ENCODE results near the gene PPP1R12C.
"Not testable (repeated sequence)": the region's sequence is repeated elsewhere in the genome, so short reads cannot be mapped to it uniquely, and the experiment has no call there.

Gene PPP1R12C

DNA sequence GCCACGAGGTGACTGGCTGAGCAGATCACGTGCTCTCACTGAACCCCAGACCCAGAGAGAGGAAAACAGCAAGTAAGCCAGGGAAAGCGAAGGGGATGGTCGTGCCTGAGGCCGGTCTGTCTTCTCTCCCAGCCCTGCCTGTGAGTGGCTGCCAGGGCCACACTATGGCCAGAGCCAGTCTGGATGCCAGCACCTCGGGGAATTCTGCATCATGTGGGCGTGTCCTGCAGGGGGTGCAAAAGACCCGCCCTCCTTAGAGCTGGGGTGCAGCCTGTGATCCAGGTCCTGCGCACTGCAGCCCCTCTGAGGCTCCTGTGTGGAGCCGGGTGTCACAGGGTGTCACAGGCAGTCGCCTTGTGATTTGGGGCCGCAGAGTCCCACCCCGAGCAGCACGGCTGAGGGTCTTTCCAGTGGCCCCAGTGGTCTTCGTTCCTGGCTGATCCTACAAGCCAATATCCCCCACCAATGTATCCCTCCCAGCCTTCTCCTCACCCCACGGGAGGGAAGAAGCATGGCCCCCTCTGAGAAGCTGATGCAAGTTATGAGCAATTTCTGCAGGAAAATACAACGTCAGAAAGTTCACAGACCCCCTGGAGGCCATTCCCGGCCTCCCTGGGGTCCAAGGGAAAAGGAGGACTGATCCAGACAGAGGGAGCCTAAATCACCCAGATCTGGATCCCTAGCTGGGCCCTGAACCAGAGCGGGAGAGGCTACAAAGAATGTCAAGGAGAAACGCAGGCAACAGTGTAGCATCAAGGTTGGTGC, 7.7 kb downstream of the PPP1R12C start:
- no peak for DNase-seq

DNA sequence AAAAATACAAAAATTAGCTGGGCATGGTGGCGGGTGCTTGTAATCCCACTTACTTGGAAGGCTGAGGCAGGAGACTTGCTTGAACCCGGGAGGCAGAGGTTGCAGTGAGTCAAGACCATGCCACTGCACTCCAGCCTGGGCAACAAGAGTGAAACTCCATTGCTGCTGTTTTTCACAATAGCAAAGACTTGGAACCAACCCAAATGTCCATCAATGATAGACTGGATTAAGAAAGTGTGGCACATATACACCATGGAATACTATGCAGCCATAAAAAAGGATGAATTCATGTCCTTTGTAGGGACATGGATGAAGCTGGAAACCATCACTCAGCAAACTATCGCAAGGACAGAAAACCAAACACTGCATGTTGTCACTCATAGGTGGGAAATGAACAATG, 10.2 kb downstream of the PPP1R12C start:
- DNase-seq = not testable (repeated sequence)

DNA sequence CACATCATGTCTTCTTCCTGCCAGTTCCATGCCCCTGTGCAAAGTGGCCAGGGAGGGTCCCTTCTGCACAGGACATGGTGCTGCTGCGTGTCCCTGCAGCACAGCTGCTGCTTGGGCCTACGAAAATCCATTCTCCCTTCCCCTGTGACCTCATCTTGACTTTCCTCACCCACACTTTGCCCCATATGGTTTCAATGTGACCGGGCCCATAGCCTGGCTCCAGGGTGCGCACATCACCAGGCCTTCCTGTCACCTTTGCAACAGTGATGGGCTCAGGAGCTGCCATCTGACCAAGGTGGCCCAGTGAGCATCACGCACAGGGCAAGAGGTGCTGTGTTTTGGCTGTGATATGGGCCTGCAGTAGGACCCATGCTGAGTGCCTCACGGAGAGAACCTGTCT, 10.8 kb downstream of the PPP1R12C start:
- DNase-seq = no peak

DNA sequence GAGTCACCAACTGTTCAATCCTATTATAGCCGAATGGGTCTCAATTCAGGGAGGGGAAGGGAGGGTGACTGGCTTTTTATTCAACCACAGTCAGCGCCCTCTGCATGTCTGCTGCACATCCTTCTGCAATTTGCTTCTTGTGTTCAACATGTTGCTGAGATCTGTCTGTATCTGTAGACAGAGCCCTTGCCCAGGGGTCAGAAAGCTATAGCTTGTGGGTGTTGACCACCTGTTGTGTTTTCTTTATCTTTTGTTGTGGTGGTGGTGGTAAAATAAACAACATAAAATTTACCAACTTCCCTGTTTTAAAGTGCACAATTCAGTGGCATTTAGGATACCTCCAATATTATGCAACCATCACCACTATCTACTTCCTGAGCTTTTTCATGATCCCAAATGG, 12.2 kb downstream of the PPP1R12C start:
- no peak for DNase-seq

DNA sequence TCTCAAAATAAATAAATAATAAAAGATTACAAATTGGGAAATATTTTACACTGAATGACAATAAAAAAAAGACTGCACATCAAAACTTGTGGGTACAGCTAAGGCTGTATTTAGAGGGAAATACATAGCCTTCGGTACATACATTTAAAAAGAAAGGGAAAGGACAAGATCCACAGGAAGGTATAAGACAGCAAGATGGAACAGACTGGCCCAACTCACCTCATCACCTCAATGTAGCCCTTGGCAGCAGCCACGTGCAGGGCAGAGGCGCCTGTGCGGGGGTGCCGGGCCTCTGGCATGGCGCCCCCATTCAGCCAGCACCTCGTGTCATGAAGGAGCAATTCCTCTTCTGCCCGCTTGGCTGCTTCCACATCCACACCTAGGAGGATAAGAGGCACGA, 14.2 kb downstream of the PPP1R12C start:
- no peak for DNase-seq

DNA sequence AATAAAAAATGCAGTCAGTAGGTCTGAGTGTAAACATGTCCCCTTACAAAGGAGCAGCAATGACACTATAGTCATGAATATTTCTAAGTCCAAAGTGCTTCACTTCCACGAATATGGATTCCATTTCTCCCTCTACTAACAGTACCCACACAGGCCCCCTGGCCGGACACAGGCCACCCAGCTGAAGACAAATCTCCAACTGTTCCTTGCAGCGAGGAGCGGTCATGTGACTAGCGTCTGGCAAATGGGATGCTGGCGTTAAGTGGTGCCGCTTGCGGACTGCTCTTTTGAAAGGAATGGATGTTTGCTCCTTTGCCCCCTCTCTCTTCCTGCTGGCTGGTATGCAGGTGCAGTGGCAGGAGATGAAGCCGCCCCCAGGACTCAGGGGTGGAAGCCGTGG, 16.2 kb downstream of the PPP1R12C start:
- DNase-seq = no peak

DNA sequence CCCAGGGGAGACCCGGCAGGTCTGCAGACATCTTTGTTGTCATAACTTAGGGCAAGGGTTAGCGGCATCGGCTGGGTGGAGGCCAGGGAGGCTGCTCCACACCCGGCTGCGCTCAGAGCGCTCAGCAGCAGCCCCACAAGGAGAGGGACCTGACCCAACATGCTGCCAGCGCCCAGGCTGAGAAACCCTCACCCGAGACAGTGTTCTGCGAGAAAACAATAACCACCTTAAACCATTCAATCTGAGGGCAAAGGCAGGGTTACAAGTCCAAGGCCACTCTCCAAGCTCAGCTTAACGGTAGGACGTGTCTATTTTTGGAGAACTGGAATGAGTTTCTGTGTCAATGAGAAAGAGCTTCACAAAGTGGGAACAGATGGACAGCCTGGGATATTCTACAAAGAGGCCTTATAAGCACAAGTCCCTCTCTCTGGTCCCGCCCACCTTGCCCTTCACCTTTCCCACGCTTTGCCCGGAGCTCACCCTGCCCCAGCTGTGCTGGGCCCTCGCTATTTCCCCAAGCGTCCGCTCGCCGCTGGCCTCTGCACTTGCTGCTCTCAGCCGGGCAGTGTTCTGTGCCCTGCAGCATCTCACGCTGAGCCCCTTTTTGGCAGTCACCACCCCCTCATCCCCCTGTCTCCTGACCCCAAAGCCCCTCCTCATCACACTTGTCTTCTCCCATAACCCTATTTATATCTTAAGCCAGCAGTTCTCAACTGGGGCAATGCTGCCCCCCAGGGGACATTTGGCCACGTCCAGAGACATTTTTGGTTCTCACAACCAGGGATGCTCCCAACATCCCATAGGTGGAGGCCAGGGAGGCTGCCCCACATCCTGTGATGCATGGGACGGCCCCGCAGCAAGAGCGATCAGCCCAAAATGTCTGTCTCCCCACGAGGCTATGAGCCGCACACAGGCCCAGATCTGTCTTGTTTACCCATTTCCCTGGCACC, 17.6 kb downstream of the PPP1R12C start:
- no peak for DNase-seq

DNA sequence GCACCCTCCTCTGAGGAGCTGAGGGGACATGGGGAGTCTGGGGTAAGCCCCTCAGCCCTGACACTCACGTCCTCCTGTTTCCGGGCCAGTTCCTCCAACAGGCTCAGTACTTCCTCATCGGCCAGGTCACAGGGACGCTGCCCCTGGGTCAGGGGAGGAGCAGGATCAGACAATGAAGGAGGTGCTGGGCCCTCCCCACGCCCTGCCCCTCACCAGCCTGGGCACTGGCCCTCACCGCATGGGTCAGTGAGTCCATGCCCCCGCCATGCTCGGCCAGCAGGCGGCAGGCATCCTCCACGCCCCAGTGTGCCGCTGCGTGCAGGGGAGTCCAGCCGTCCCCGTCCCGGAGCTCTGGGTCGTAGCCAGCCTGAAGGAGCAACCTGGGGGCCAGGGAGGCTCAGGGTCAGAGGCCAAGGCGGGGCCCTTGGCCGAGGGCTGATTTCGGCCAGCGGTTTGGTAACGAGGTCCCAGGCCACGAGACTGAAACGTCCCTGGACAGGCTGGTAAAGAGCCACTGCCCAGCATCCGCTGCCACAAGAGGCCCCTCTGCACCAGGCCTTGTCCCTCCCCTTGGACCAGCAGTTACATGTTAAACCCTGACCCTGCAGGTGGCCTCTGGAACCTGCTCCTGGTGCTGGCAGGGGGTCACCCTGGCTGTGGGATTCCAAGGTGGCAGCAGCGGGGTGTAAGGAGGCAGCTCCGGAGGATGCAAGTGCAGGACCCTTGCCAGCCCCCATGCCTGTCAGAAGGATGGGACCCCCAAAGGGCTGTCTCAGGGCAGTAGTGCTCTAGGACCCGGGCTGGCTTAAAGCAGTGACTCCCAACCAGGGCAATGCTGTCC, 18.5 kb downstream of the PPP1R12C start:
- no peak for DNase-seq

DNA sequence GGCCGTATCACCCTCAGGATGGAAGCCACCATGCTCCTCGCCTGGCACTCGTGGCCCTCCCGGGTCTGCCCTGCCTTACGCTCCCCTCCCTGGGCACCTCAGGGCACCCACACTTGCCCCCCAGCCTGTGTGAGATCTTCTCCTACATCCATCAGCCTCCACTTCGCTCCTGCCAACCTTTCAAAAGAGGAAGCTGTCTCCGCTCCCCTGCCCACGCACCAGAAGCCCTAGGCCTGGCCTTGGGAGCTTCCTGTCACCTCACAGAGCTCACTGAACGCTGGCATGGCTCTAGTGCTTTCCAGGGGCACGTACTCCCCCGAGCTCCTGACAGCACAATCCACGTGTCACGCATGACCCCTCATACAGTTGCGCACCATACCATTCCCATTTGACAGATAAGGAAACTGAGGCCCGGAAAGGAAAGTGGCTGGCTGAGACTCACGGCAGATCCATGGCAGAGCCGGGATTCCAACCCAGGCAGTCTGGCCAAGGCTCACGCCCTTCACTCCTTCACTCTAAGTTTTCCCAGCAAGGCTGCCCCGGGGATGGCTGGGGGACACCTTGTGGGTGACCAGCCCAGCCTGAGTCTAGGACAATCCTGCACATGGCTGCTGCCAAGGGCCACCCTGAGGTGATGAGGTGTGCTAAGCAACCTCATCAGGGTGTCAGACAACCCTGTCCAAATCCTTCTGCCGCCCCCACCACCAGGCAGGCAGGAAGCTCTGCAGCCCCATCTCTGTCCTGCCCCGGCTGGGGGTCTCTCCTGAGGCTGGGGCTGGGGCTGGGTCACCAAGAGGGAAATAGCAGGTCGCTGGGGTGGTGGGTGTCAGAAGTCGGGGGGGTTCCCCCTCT, 19.3 kb downstream of the PPP1R12C start:
- no peak for DNase-seq

DNA sequence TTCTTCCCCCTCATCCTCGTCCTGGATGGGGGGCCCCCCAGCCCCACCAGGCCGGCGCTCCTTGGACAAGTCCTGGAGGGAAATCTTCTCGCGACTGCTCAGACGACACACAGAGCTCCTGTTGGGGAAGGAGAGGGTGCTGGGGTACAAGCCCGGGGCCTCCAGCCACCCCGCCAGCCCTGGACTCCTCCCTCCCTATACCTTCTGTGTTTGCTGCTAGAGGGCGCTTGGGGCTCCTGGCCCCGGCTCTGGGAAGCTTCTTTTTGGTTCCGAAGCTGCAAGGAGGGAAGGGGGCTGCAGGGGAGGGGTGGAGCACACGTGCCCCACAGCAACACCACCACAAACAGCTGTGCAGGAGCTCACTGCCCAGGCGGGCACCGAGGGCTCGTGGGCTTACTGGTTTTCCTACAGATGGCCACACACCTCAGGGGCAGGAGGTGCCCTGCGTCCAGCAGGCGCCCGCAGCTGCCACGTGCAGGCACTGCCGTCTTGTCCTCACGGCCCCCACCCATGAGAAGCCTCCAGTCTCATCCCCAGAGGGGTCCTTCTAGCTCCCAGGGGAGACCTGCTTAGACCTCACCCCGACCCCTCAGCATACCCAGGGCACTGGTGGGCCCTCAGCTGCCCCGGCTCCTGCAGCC, 21.3 kb downstream of the PPP1R12C start:
- DNase-seq = no peak

DNA sequence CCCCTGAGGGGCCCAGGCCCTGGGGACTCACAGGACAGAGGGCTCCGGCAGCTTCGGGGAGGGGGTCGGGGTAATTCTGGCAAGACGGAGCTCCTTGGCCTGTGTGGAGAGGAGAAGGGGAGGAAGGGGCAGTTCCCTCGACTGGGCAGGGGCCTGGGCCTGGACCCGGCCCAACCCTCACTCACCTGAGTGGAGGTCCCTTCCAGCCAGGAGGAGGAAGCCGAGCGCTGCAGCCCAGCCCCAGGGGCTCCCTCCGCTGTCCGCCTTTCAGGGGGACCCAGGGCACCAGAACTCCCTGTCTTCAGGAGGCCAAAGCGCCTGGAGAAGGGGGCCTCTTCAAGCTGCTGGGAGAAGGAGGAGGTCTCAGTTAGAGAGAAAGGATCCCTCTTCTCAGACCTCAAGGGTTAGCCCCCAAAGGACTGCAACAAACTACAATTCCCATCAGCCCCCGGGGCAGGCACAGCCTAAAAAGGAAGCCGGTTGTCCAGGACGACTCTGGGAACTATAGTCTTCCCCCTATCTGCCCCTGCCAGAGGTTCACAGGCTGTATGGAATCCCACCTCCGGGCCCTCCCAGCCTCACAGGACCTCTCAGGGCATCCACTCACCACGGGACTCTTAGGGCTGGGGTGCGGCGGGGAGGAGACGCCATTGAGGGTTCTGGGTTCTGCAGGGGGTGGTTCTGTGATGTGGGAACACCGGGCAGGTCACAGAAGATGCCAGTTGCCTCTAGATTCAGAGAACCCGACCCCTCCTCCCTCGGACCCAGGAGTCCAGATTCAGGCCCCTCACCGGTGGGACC, 22.0 kb downstream of the PPP1R12C start:
- no peak for DNase-seq

DNA sequence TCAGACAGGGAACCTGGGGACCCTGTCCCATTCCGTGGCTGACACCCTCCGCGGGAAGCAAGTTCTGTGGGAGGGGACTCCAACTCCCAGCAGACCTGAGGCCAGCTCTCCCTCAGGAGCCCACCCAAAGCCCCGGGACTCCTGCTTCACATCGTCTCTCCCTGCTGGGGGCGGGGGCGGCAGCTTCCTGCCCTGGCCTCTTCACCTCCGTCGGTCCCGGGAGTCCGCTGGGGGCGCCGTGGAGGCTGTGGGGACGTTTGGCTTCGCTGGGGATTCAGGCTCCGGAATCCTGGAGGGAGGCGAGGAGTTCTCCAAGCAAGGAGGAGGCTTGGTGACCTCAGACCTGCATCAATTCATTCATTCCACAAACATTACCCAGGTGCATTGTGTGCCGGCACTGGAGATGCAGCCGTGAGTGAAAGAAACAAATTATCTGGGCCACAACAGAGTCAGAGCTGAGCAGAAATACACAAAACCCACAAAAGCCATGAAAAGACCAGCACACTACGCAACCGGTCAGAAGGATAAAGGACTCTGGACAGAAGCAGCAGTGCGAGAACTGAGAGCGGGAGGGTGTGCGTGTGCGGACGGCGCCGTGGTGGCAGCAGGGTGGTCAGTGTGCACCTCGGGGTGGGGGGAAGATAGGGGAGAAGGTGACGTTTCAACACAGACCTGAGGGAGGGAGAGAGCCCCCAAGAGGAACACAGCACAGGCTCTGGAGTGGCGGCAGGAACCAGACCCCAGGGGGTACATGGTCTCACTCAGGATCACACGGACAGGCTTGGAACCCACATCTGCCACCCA, 22.8 kb downstream of the PPP1R12C start:
- DNase-seq = no peak

DNA sequence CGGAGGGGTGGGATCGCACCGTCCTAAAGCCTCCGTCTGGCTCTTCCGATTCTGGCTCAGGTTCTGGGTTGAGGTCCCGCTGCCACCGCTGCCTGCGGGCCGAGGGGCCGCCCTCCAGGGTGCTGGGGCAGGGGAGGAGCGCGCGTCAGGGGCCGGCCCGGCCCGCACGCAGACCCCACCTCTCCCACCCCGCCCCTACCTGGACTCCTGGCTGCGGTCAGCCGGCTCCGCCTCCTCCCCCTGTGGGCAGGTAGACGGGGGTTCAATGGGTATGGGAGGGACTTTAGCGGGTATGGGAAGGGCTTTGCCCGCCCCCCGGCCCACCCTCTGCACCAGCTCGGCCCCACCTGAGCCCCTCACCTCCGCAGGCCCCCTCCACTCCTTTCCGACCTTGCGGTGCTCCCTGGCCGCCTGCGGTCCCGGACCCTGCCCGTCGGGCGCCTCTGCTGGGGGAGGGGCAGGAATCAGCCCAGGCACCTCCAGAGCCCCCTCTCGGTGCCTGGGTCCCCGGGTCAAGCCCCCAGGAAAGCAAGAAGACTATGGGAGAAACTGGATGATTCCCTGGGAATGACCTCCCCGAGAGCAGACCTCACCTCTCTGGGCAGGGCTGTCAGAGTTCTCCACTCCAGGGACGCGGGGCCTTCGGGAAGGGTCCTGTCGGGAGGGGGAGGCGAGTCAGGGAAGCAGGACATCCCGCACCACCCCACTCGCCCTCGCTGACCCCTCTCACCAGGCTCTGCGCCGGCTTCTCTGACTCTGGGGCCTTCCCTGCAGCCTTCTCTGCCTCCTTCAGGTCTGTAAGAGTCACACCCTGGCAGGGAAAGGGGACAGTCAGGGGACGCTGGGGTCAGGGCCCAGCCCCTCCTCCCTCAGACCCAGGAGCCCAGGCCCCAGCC, 24.8 kb downstream of the PPP1R12C start:
- DNase-seq = no peak

DNA sequence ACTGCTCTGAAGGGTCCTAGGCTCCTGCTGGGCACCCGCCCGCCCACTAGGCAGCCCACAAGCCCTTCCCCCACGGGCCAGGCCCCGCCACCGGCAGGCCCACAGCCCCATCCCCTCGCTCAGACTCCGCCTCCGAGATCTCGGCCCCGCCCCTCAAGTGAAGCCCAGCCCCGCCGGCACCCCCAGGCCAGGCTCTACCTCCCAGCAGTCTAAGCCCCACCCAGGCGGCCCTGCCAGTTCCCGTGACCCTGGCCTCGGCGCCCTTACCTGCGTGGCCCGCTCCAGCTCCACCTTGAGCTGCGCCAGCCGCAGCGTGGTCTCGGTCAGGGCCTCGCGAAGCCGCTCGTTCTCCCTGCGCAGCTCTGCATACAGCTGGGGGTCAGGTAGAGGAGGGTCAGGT, 25.5 kb downstream of the PPP1R12C start:
- no peak for DNase-seq

DNA sequence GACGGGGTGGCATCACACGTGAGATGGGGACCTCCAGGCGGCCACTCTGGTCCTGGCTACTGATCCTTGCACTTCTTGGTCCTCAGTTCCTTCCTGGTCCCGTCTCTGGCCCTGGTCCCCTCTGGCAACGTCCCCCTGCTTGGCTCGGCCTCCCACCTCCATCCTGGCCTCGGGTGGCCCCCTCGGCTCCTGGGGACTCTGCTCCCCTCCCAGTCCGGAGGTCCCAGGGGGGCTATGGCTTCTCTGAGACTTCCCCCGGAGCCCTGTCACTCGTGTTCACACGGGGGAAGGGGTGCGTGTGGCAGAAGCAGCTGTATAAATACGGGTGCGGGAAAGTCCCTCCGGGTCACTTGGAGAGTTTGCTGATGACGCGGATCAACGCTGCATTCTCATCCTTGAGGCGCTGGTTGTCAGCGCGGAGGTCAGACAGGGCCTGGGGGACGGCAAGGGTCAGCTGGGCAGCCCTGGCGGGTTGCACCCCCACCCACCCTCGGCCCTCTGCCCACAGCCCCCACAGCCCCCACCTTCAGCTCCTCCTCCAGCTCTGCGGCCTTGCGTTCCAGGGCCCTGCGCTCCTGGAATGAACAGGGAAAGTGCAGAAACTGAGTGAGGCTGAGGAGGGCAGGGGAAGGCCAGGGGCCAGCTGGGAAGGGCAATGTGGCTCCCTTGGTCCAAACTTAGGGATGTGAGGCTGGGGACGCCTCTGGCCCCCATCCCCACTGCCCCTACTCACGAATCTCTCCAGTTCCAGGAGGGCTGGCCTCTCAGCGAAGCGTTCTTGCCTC, 26.1 kb downstream of the PPP1R12C start:
- DNase-seq = no peak

DNA sequence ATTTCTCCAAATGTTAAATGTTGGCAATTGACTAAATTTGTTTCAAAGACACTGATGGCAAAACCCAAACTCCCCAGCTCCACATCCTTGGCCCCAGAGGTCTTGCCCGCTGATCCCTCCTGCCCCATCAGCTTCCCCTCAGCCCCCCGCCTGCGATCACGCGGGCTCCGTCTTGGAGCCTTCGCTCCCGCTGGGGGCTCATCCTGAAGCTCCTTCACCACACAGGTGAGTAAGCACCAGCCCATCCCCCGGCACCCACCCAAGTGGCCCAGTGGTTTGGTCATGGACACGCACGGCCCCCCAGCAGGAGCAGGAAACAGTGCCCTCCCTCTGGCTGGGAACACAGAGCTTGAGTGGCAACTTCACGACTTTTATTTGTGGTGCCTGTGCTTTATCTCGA, 26.9 kb downstream of the PPP1R12C start:
- DNase-seq = no peak

DNA sequence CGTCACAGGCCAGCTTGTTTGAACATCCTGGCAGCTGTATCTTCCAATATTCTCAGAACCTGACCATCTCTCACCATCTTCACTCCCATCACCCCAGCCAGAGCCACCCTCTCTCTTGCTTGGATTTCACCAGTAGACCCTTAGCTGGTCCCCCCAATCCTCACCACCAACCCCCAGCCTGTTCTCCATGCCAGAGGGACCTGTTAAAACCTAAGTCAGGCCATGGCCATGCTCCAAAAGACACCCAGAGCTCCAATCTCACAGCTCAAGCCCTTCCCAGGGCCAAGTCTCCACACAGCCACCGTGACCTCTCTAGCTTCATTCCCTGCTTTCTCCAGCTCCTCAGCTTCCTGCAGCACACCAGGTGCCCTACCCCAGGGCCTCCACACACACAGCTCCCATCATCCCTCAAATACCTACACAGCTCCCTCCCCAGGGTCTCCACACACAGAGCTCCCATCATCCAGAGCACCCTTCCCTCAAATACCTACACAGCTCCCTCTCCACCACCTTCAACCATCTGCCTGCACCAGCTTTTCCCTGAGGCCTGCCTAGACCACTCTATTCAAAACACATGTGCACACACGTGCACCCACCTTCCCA, 28.0 kb downstream of the PPP1R12C start:
- no peak for DNase-seq
